Esophagus mucosa (tissue), 1 donor: ENCODE measurements around the gene SNN. TPM values are rescaled to one million over a fixed set of nuclear protein-coding genes. Genes with fewer than 3 reads are reported as not detected.

Source experiments
- ATAC-seq: fragments of 200-7000 bp; cut with Tn5 transposase; one replicate; pipeline ENCODE4 v1.9.1; 2020
- total RNA-seq: library from RNA; stranded (reverse); gene quantifications from one replicate; pipeline ENCODE4 v1.2.4, GENCODE V29; 2023
- donor health status: DM: yes; HTN: yes; CAD: no.

SNN gene
- total RNA-seq, 1 donor from 2014 or later: 19.1 TPM

DNA sequence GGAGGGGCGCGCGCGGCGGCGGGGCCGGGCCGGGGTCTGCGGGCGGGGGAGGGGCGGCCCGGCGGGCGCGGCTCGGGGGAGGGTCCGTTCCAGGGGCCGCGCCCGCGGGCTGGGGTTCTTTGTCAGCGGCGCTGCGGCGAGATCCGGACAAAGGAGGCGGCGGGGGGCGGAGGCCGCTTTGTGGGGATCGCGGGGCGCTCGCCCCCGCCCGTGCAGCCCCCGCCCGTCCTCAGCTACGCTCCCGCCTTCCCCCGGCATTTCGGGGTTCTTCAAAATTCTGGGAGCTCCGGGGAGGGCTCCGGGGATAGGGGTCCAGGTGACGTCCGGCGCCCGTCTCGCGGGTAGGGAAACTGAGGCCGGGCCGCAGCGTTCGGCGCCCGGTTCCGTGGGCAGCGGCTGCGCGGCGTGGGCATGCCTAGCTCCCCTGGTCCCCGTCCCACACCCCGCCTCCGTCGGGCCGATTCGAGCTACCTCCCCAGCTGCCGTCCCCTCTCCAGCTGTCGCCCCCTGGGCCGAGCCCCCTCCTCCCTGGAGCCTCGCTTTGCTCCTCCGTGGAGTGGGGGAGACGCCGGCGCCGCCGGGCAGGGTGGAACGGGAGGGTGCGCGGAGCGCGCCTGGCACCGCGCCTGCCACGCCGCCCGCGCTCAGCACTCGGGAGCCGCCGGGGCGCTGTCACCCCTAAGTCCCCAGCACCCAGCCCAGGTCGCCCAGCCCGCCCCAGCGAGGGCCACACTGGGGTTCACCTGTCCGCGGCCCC is 546 bp downstream of the SNN start:
- ATAC-seq: peak; percentile 1

- ATAC-seq: no peak
Observed at GRCh38 chr16:11669380-11670146, 1.3 kb downstream of the SNN start.

- ATAC-seq: no peak
Observed at GRCh38 chr16:11670171-11671131, 2.2 kb downstream of the SNN start.

GRCh38 chr16:11671271-11671670 is 3.0 kb downstream of the SNN start:
- ATAC-seq: no peak

DNA sequence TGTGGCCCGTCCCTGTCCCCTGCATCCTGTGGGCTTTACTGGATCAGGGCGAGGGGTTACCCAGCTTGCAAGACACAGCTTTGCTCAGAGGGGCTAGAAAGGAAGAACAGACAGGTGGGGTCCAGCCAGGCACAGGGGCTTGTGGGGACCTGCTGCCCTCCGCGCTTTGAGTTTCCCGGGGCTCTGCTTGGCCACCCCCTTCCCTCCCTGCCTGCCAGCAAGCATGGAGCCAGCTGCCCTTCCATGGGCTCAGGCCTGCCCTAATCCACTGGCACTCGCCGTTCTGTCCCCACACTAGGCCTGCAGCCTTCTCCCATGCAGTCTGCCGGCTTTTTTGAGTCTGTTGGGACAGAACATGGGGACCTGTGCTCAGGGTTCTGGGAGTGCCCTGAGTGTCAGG is 3.4 kb downstream of the SNN start:
- ATAC-seq: no peak

DNA sequence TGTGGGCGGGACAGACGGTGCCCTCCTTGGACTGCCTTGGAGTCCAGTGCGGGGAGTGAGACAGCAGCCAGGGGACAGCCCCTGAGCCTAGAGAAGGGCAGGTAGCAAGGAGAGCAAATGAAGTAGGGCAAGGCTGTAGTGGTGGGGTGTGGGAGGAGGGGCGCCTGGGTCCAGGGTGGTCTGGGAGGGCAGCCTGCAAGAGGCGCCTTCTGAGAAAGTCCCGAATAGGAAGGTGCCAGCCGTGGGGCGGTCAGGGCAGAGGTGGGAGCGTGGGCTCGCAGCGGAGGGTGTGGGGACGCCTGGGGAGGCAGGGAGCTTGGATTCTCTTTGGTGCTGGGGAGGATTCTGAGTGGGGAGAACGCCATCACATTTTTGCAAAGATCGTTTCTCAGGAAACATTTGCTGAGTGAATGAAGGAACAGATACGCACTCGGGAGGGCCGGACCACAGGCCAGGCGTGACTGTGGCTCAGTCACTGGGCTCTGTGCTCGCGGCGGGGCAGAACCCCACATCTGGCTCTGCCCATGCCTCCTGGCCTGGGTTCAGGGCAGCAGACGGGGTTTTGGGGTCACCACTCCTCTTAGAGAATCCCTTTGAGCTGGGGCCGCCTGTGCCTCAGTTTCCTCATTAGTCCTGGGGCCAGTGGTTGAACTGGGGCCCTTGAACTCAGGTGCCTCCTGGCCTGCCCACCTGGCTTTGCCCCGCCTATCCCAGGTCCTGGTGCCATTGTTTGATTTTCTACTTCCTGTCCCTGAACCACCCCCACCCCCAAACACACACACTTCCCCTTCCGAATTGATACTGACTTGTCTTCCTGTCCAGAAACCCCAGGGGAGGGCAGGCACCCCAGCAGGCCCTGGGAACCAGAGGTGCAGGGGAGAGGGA is 4.2 kb downstream of the SNN start:
- no peak for ATAC-seq

DNA sequence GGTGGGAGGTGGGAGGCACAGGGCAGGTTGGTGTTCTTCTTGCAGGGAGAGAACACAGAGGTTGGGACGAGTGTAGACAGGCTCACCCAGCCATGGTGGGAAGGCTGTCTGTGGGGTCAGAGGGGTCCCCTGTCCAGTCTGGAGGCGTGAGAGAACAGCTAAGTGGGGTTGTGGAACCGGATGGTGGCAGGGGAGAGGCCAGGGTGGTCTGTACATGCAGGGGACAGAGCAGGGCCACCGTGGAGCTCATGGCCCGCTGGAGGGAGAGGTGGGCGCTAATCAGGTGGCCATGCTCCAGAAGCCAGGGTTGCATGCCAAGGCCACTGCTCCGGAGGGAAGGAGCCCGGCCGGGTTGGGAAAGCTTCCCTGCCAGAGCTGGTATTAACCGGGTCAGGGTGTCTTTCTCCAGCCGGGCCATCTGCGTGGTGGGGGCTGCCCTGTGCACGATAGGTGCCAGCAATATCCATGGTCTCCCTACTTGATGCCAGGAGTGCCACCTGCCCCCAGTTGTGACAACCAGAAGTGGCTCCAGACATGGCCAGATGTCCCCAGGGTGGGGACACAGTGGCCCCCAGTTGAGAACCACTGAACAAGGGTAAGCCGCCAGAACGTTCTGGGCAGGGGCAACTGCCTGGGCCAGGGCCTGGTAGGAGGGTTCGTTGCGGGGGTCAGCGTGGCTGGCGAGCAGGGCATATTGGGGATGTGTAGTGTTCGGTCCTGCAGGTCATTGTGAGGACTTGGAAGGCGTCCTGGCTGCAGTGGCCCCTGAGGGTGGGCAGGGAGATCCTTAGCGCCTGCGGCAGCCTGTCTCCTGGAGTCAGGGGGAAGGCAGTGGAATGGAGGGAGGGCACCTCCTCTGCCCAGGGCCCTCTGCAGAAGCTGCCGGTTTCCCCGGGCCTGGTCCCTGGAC is 5.1 kb downstream of the SNN start:
- ATAC-seq: no peak

DNA sequence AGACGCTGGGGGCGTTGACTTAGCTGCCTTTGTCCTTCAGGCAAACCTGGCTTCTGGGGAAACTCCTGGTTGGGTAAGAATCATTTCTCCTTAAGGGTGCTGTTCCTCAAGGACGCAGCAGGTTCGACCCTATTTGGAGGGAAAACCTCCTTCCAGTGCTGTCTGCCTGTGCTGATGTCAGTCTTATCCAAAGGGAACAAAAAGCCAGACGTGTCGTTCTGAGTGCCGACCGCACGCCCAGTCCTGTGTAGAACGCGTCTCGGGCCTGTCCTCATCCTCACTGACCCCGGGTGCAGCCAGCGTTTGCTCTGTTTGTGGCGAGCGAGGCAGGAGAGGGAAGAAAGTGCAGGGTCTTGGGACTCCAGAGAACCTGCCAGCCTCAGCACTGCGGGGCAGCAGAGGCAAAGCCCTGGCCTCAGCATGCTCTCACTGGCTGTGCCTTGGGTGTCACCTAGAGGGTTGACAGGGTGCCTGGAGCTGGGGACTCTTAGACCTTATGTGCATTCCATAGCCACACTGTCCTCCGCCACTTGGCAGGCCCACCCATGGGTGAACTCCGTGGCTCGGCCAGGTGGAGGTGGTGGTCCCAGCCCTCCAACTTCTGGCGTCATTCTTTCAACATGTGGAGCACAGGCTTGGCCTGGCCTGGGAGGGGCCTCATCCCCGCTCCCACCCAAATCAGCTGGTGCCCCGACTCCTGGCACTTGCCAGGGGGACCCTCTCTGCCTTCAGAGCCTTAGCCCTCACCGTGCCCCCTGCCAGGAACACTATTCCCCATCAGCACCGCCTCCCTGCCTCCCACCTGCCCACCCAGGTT is 6.0 kb downstream of the SNN start:
- ATAC-seq: no peak

DNA sequence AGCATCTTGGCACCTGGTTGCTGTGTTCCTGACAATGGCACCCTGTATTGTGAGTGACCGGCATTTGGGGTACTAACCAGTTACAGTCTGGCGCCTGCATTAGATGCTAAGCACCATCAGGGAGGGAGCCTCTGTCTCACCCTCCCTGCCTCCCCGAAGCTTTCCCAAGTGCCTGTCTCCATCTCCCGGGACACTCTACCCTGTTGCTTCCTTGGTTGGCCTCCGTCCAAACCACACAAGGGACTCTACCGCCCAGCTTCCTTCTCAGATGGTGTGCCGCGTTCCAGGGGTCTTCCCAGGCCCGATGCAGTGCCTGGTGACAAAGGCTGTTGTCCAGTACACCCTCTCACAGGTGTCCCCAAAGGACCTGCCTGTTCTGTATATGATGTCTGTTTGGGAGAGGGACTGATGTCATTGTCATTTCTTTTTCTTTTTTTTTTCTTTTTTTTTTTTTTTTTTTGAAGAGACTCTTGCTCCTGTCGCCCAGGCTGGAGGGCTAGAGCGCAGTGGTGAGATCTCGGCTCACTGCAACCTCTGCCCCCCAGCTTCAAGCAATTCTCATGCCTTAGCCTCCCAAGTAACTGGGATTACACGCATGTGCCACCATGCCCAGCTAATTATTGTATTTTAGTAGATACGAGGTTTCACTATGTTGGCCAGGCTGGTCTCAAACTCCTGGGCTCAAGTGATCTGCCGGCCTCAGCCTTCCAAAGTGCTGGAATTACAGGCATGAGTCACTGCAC is 6.7 kb downstream of the SNN start:
- ATAC-seq: no peak

DNA sequence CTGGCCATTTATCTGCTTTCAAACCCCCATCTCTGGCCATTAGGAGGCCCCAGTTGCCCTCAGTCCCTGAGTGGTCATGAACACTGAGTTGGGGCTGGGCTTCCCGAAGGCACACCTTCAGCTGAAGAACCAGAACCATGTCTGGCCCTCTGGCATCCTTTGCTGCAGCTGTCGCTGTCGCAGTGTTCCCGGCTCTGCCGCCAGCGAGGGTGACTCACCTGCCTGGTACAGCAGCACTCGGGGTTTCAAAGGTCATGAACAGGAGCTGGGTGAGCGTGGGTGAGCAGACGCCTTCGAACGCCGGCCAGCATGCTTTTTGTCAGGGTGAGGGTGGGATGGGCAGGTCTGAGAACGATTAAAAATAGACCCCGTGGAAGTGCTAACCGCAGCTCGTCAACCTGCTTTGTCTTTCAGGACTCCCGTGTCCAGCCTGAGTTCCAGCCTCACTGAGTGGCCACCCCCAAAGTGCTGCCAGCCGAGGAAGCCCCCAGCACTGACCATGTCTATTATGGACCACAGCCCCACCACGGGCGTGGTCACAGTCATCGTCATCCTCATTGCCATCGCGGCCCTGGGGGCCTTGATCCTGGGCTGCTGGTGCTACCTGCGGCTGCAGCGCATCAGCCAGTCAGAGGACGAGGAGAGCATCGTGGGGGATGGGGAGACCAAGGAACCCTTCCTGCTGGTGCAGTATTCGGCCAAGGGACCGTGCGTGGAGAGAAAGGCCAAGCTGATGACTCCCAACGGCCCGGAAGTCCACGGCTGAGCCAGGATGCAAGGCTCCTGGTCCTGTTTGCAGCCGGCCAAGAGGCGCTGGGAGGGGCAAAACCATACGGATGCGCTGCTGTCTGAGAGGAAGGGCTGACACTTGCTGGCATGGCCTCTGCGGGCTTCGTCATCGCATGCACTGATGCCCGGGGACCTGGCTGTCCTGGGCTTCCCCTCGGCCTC is 7.6 kb downstream of the SNN start:
- peak; percentile 54 for ATAC-seq

DNA sequence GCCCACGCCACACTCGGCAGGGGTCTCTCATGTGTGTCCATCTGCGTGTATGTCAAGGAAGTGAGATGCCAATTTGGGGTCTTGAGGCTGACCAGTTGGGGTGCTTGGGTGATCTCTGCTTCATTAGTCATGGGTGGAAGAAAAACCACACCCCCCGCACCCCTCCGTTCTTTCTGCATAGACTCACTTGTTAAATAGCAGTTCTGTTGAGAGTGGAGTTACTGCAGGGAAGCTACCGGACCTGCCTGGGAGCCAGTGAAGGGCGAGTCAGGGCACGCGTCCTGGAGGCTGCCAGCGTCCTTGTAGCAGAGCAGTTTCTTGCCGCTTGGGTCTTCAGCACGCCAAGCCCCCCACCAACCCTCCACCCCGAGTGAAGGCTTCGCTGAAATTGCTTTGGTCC is 8.5 kb downstream of the SNN start:
- peak; percentile 64 for ATAC-seq

- ATAC-seq: peak; percentile 57
Observed at GRCh38 chr16:11677451-11677951, 9.2 kb downstream of the SNN start.

GRCh38 chr16:11677959-11678881 is 10.0 kb downstream of the SNN start:
- ATAC-seq: no peak

DNA sequence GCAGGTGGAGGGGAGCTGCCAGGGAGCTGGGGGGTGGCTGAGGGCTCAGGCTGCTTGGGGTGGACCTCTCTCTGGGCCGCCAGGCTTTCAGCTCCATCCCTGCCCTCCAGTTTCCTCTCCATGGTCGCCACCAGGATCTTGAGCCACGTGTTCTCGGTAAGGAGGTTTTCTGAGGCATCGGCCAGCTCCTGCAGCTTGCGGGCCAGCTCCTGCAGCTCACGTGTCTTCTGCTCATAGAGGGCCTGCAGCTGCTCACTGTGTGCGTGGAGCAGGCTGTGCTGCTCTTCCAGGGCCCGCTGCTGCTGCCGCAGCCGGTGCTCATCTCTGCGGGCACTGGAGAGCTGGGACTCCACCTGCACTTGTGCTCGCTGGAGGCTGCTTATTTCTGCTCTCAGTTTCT is 11.0 kb downstream of the SNN start:
- no peak for ATAC-seq

- no peak for ATAC-seq
Observed at GRCh38 chr16:11679941-11680911, 12.0 kb downstream of the SNN start.
